SK-N-SH (cell line): Measurements from ENCODE around the gene ADAMTS20. TPM values are rescaled to one million over a fixed set of nuclear protein-coding genes. Genes with fewer than 3 reads are reported as not detected.

Experiments used
- CTCF ChIA-PET: fragments of 300-600, 350-600 bp; formaldehyde crosslinking; extraction: SDS; loops from one replicate; lab custom pipeline; 2021; lab: Yijun Ruan, JAX
- POLR2A ChIA-PET: fragments of 350-600 bp; sonication (Branson Sonifier 250); formaldehyde crosslinking; extraction: SDS; loops from one replicate; lab custom pipeline; 2020; ENCODE audit warnings: antibody characterized with exemption, inconsistent platforms; lab: Yijun Ruan, JAX
- DNase-seq: peaks from one replicate; pipeline ENCODE4 v3.0.0; 2012
- H2AFZ ChIP-seq: fragments of 200-600 bp; sonication (generic); 2 replicates; pipeline ENCODE4 v1.8.1; 2016; ENCODE audit warnings: antibody characterized with exemption, mild to moderate bottlenecking, low read depth
- H3F3A ChIP-seq: fragments of 200-600 bp; sonication (generic); replicated peaks from 2 replicates; pipeline ENCODE3; 2016; ENCODE audit warnings: antibody characterized with exemption, mild to moderate bottlenecking; ENCODE audit not compliant: insufficient read depth
- H3K27ac ChIP-seq, 2 experiments: fragments of 200-500 bp in 1 of 2; fragments of 200-600 bp in 1 of 2; sonication (Bioruptor generic) in 1 of 2; sonication (generic), shearing (Covaris generic) in 1 of 2; 2 replicates each; pipeline versions ENCODE4 v1.5.1 to v1.6.1; 2014 to 2016; ENCODE audit warnings: low read depth in 2 of 2, inconsistent platforms in 1 of 2, low read length in 1 of 2, mild to moderate bottlenecking in 1 of 2, mixed read lengths in 1 of 2
- H3K27me3 ChIP-seq: fragments of 200-600 bp; sonication (generic), shearing (Covaris generic); 2 replicates; pipeline ENCODE4 v1.6.1; 2016; ENCODE audit warnings: mixed run types; ENCODE audit not compliant: insufficient read depth
- H3K36me3 ChIP-seq, 2 experiments: fragments of 200-500 bp in 1 of 2; fragments of 200-600 bp in 1 of 2; sonication (Bioruptor generic) in 1 of 2; sonication (generic) in 1 of 2; replicated peaks in 1 of 2; 2 replicates each; pipeline versions ENCODE3 to v1.5.1; 2014 to 2016; ENCODE audit warnings: low read length in 1 of 2, mild to moderate bottlenecking in 1 of 2; ENCODE audit not compliant: insufficient read depth in 2 of 2, control insufficient read depth in 1 of 2
- H3K4me1 ChIP-seq, 2 experiments: fragments of 200-500 bp in 1 of 2; fragments of 200-600 bp in 1 of 2; sonication (Bioruptor generic) in 1 of 2; sonication (generic), shearing (Covaris generic) in 1 of 2; 2 replicates each; pipeline versions ENCODE4 v1.5.1 to v1.6.1; 2014 to 2016; ENCODE audit warnings: low read depth in 1 of 2, low read length in 1 of 2, mixed run types in 1 of 2; ENCODE audit not compliant: insufficient read depth in 2 of 2, control insufficient read depth in 1 of 2
- H3K4me2 ChIP-seq: fragments of 200-600 bp; sonication (generic), shearing (Covaris generic); 2 replicates; pipeline ENCODE4 v1.6.1; 2017; ENCODE audit warnings: mixed run types
- H3K4me3 ChIP-seq, 2 experiments: fragments of 200-500 bp in 1 of 2; fragments of 200-600 bp in 1 of 2; sonication (Bioruptor generic) in 1 of 2; sonication (generic), shearing (Covaris generic) in 1 of 2; 2 replicates each; pipeline versions ENCODE4 v1.5.1 to v1.8.1; 2014 to 2016; ENCODE audit warnings: low read depth in 2 of 2, inconsistent platforms in 1 of 2, low read length in 1 of 2, mild to moderate bottlenecking in 1 of 2, mixed read lengths in 1 of 2, moderate library complexity in 1 of 2
- H3K79me2 ChIP-seq: fragments of 200-600 bp; sonication (generic); 2 replicates; pipeline ENCODE4 v1.8.1; 2017; ENCODE audit warnings: mild to moderate bottlenecking; ENCODE audit not compliant: insufficient read depth
- H3K9ac ChIP-seq: fragments of 200-600 bp; sonication (generic); 2 replicates; pipeline ENCODE4 v1.6.1; 2017; ENCODE audit warnings: mixed run types
- H3K9me2 ChIP-seq: fragments of 200-600 bp; sonication (generic); 2 replicates; pipeline ENCODE4 v1.6.1; 2017; ENCODE audit warnings: mixed run types
- H3K9me3 ChIP-seq: fragments of 200-600 bp; sonication (generic); 2 replicates; pipeline ENCODE4 v1.6.1; 2017; ENCODE audit warnings: mixed run types, mild to moderate bottlenecking, moderate library complexity
- H4K20me1 ChIP-seq: fragments of 200-600 bp; sonication (generic); 2 replicates; pipeline ENCODE4 v1.6.1; 2017; ENCODE audit warnings: mild to moderate bottlenecking, mixed run types; ENCODE audit not compliant: insufficient read depth
- CHD2 ChIP-seq: fragments of 150-350 bp; IDR thresholded peaks from 2 replicates; pipeline ENCODE4 v1.6.1; 2018; ENCODE audit warnings: low read length; ENCODE audit not compliant: partially characterized antibody
- CTCF ChIP-seq: fragments of 200-600 bp; sonication (generic); IDR thresholded peaks from 2 replicates; pipeline ENCODE4 v1.6.1; 2017; ENCODE audit warnings: antibody characterized with exemption, mild to moderate bottlenecking, moderate library complexity
- EZH2phosphoT487 ChIP-seq: fragments of 200-600 bp; sonication (generic); IDR thresholded peaks from 2 replicates; pipeline ENCODE4 v1.6.1; 2017; ENCODE audit warnings: low read depth, mixed run types, mild to moderate bottlenecking, antibody characterized with exemption, moderate library complexity, borderline replicate concordance
- GABPA ChIP-seq: IDR thresholded peaks from 2 replicates; pipeline ENCODE4 v1.4.0; 2012; ENCODE audit warnings: low read depth, mild to moderate bottlenecking
- MEF2A ChIP-seq: IDR thresholded peaks from 2 replicates; pipeline ENCODE4 v1.4.0; 2012; ENCODE audit warnings: low read depth, borderline replicate concordance
- RAD21 ChIP-seq: IDR thresholded peaks from 2 replicates; pipeline ENCODE4 v1.6.1; 2012; ENCODE audit warnings: mild to moderate bottlenecking, low read length
- RCOR1 ChIP-seq: fragments of 150-350 bp; IDR thresholded peaks from 2 replicates; pipeline ENCODE4 v1.6.1; 2017; ENCODE audit warnings: antibody characterized with exemption, low read length
- REST ChIP-seq: IDR thresholded peaks from 2 replicates; pipeline ENCODE4 v1.6.1; 2012; ENCODE audit warnings: mild to moderate bottlenecking, low read depth, low read length, moderate library complexity
- RFX5 ChIP-seq: IDR thresholded peaks from 2 replicates; pipeline ENCODE4 v1.6.1; 2012; ENCODE audit warnings: mild to moderate bottlenecking, improper control_type of control experiment, low read length
- RXRA ChIP-seq: IDR thresholded peaks from 2 replicates; pipeline ENCODE4 v1.4.0; 2012; ENCODE audit warnings: low read depth, mild to moderate bottlenecking, borderline replicate concordance
- SMC3 ChIP-seq: IDR thresholded peaks from 2 replicates; pipeline ENCODE4 v1.6.1; 2012; ENCODE audit warnings: low read depth, low read length, improper control_type of control experiment
- polyA plus RNA-seq, 3 experiments: library from polyadenylated mRNA; depleted of rRNA; stranded (reverse); fragments of >200 nt; gene quantifications; 2 replicates each; pipeline ENCODE4 v1.2.3, GENCODE V29; 2012

Gene ADAMTS20
- polyA plus RNA-seq, 1 of the 3 experiments (the other 2 are of a cell fraction), result not detected

GRCh38 chr12:43338848-43339526 lies 213.0 kb downstream of the ADAMTS20 start:
- POLR2A ChIA-PET, result interaction anchor here (0.6 kb wide), 1 partner anchor 40 kb away, joined by 5 read pairs; no protein-coding TSS in a partner anchor
- Histone ChIP-seq H3K36me3 (no peaks in the 10 kb centered on the region), H3F3A (no peaks in the 10 kb centered on the region), H3K27me3 (no peaks in the 10 kb centered on the region), H3K9me3 (no peaks in the 10 kb centered on the region), H3K4me3 (peak overlapping the region in 1 of 2 experiments; percentile 28; a peak in 1 of 4 replicates), H4K20me1 (no peaks in the 10 kb centered on the region), H3K9me2 (no peaks in the 10 kb centered on the region), H3K27ac (peak overlapping the region in 1 of 2 experiments; percentile 53; a peak in 2 of 4 replicates), H3K4me1 (peaks cover 0 to 6% of the 10 kb centered on the region in 2 experiments; a peak in 2 of 4 replicates), H3K9ac (no peak overlapping the region), H3K4me2 (no peak overlapping the region), H3K79me2 (no peaks in the 10 kb centered on the region), H2AFZ (0 out of 2 replicates have a peak overlapping the region, but pooled peaks have one; percentile 20)
- CTCF ChIA-PET, result interaction anchor here (0.6 to 3.0 kb wide), 20 partner anchors 8 to 1133 kb away, joined by 3 to 30 read pairs (median 3); no protein-coding TSS in a partner anchor
- TF ChIP-seq EZH2phosphoT487, result no peak
- 0 out of 2 replicates have a peak, but pooled peaks have one; percentile 27 for TF ChIP-seq RCOR1
- TF ChIP-seq CTCF, result peak; percentile 70
- peak; percentile 51 for TF ChIP-seq CHD2
- peak; percentile 93 for TF ChIP-seq RAD21
- peak; percentile 54 for TF ChIP-seq SMC3
- no peak for TF ChIP-seq REST
- no peak for TF ChIP-seq MEF2A
- peak; percentile 29; the same call in 1 of the 2 replicates for TF ChIP-seq RXRA
- 0 out of 2 replicates have a peak, but pooled peaks have one; percentile 17 for TF ChIP-seq RFX5
- TF ChIP-seq GABPA, result peak; percentile 32; the same call in 1 of the 2 replicates
- peak; percentile 31 for DNase-seq
